SU-DHL-6 (cell line): ENCODE measurements around the gene PHF21B.

Source experiments
- H2AFZ ChIP-seq: fragments of 200-600 bp; sonication (generic); 2 replicates; pipeline ENCODE4 v1.6.1; 2014; ENCODE audit warnings: low read depth, mild to moderate bottlenecking, moderate library complexity, mixed read lengths, antibody characterized with exemption, low read length; ENCODE audit not compliant: severe bottlenecking
- H3F3A ChIP-seq: fragments of 200-600 bp; shearing (Covaris generic); 2 replicates; pipeline ENCODE4 v1.6.0; 2016; ENCODE audit warnings: antibody characterized with exemption, mild to moderate bottlenecking; ENCODE audit not compliant: insufficient read depth
- H3K27ac ChIP-seq: fragments of 200-600 bp; sonication (generic); 2 replicates; pipeline ENCODE4 v1.5.1; 2016; ENCODE audit warnings: low read depth, mild to moderate bottlenecking, low read length, moderate library complexity, mixed read lengths
- H3K27me3 ChIP-seq: fragments of 200-600 bp; sonication (generic), shearing (Covaris generic); 2 replicates; pipeline ENCODE4 v1.6.0; 2014; ENCODE audit warnings: mild to moderate bottlenecking, low read length
- H3K36me3 ChIP-seq: fragments of 200-600 bp; sonication (generic); 2 replicates; pipeline ENCODE4 v1.6.1; 2014; ENCODE audit warnings: mild to moderate bottlenecking, low read length, mixed read lengths
- H3K4me2 ChIP-seq: fragments of 300-600, 200-600 bp; shearing (Covaris generic), sonication (generic); 2 replicates; pipeline ENCODE4 v1.6.0; 2014; ENCODE audit warnings: low read length, low read depth, mild to moderate bottlenecking; ENCODE audit not compliant: poor library complexity, severe bottlenecking
- H3K4me3 ChIP-seq: fragments of 200-600 bp; sonication (generic); 2 replicates; pipeline ENCODE4 v1.5.1; 2014; ENCODE audit warnings: antibody characterized with exemption, low read length, mild to moderate bottlenecking, mixed read lengths; ENCODE audit not compliant: insufficient read depth, poor library complexity, severe bottlenecking
- H3K79me2 ChIP-seq: fragments of 200-600 bp; sonication (generic); 2 replicates; pipeline ENCODE4 v1.6.1; 2014; ENCODE audit warnings: mild to moderate bottlenecking, low read length, moderate library complexity; ENCODE audit not compliant: insufficient read depth
- H3K9ac ChIP-seq: fragments of 200-600 bp; sonication (generic); 2 replicates; pipeline ENCODE4 v1.7.0; 2014; ENCODE audit warnings: mild to moderate bottlenecking, low read length
- H3K9me2 ChIP-seq: fragments of 200-600 bp; sonication (generic); replicated peaks from 2 replicates; pipeline ENCODE4 v1.6.1; 2014; ENCODE audit warnings: low read length; ENCODE audit not compliant: insufficient read depth
- H3K9me3 ChIP-seq: fragments of 200-600 bp; sonication (generic); 2 replicates; pipeline ENCODE4 v1.6.1; 2014; ENCODE audit warnings: low read length, mixed read lengths; ENCODE audit not compliant: insufficient read depth
- H4K20me1 ChIP-seq: fragments of 200-600 bp; sonication (generic); 2 replicates; pipeline ENCODE4 v1.6.1; 2014; ENCODE audit warnings: low read depth, mild to moderate bottlenecking, antibody characterized with exemption, low read length, moderate library complexity, mixed read lengths
- EZH2phosphoT487 ChIP-seq: fragments of 200-600 bp; sonication (generic), shearing (Covaris generic); conservative IDR thresholded peaks from 2 replicates; pipeline ENCODE4 v1.6.1; 2018; ENCODE audit warnings: mild to moderate bottlenecking, antibody characterized with exemption, low read length, moderate library complexity, mixed read lengths
- TF ChIP-seq, protein P1 (sequence below): fragments of 200-600 bp; sonication (generic); IDR thresholded peaks from one replicate; pipeline ENCODE4 v1.5.1; 2017; ENCODE audit warnings: antibody characterized with exemption, mild to moderate bottlenecking, low read length, moderate library complexity; ENCODE audit not compliant: insufficient read depth, poor library complexity, severe bottlenecking

Gene PHF21B

GRCh38 chr22:44968736-44969135 is 41.1 kb downstream of the PHF21B start:
- H3K9me2 ChIP-seq, result no peaks in the 10 kb centered on the region
- H3K4me3 ChIP-seq, result no peak overlapping the region
- no peaks in the 10 kb centered on the region for H4K20me1 ChIP-seq
- H3K4me2 ChIP-seq, result no peak overlapping the region
- TF ChIP-seq, protein P1, sequence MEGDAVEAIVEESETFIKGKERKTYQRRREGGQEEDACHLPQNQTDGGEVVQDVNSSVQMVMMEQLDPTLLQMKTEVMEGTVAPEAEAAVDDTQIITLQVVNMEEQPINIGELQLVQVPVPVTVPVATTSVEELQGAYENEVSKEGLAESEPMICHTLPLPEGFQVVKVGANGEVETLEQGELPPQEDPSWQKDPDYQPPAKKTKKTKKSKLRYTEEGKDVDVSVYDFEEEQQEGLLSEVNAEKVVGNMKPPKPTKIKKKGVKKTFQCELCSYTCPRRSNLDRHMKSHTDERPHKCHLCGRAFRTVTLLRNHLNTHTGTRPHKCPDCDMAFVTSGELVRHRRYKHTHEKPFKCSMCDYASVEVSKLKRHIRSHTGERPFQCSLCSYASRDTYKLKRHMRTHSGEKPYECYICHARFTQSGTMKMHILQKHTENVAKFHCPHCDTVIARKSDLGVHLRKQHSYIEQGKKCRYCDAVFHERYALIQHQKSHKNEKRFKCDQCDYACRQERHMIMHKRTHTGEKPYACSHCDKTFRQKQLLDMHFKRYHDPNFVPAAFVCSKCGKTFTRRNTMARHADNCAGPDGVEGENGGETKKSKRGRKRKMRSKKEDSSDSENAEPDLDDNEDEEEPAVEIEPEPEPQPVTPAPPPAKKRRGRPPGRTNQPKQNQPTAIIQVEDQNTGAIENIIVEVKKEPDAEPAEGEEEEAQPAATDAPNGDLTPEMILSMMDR, result no peak
- no peak for TF ChIP-seq EZH2phosphoT487
- H2AFZ ChIP-seq, result no peak overlapping the region
- no peaks in the 10 kb centered on the region for H3K79me2 ChIP-seq
- H3K27ac ChIP-seq, result no peak overlapping the region
- no peaks in the 10 kb centered on the region for H3F3A ChIP-seq
- no peaks in the 10 kb centered on the region for H3K9me3 ChIP-seq
- H3K9ac ChIP-seq, result no peak overlapping the region
- H3K27me3 ChIP-seq, result no peaks in the 10 kb centered on the region
- no peaks in the 10 kb centered on the region for H3K36me3 ChIP-seq

DNA sequence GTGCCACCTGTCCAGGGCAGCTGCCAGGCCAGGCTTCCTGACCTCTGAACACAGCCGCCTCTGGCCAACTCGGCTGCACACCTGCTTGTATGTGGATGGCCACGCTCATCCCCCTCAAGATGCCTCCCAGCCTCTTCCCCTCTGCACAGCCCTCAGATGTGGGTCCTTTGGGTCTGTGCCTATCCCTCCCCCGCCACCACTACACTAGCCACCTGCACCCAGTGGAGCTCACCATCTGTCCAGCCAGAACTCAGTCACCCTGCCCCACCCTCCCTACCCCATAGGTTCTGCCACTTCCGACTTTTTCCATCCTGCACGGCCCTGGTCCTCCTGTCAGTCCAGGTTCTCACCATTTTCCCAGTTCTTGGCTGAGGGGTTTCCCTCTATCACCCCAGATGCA is 44.6 kb downstream of the PHF21B start:
- Histone ChIP-seq H3K4me3 (no peak overlapping the region), H4K20me1 (no peaks in the 10 kb centered on the region), H3K9me2 (no peaks in the 10 kb centered on the region), H3K4me2 (no peak overlapping the region), H3F3A (no peaks in the 10 kb centered on the region), H3K79me2 (no peaks in the 10 kb centered on the region), H3K9ac (no peak overlapping the region), H3K27me3 (no peaks in the 10 kb centered on the region), H3K27ac (no peak overlapping the region), H2AFZ (no peak overlapping the region), H3K9me3 (no peaks in the 10 kb centered on the region), H3K36me3 (no peaks in the 10 kb centered on the region)
- TF ChIP-seq EZH2phosphoT487, result no peak

- Histone ChIP-seq H3K9ac (no peak overlapping the region), H3K27ac (no peak overlapping the region), H3K9me3 (no peaks in the 10 kb centered on the region), H2AFZ (no peak overlapping the region), H3F3A (no peaks in the 10 kb centered on the region), H4K20me1 (no peaks in the 10 kb centered on the region), H3K36me3 (no peaks in the 10 kb centered on the region), H3K4me2 (no peak overlapping the region), H3K27me3 (no peaks in the 10 kb centered on the region), H3K79me2 (no peaks in the 10 kb centered on the region), H3K9me2 (no peaks in the 10 kb centered on the region), H3K4me3 (no peak overlapping the region)
- TF ChIP-seq, protein P1, result no peak
- no peak for TF ChIP-seq EZH2phosphoT487
These were observed 45.1 kb downstream of the PHF21B start for GRCh38 chr22:44964722-44965078.

DNA sequence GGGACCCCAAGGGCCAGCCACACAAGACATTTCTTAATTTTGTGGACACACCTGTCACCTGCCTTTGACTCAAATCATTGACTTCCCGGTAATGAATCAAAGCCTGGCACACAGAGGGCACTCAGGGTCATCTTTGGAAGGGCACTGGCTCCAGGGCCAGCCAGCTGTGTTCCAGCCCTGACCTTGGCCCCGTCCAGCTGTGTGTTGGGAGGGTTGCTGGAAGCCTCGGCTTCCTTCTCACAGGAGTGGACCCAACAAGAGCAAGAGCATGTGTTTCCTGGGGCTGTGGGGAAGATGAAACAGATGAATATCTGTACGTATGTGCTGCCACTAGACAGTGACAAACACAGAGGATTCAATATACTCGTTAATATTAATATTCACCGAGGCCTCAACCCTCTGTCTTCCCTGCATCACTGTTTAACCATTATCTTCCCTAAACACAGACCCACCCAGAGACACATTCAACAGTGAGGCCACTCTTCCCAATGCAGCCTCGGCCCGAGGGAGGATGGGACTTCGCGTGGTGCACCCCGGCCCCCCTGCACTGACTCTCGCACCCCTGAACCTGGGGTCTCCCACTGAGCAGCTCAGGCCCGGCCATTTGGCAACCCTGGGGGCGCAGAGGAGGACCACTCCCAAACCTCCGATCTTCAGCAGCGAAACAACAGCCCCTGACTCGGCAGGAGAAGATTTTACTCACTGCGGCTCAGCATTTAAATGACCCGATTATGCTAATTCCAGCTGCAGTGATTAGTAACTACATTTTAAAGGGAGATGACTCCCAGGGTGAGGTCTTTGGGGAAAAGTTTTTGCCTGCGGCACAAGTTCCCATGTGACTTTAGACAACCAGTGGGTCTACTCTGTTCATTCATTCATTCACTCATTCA is 45.7 kb downstream of the PHF21B start:
- no peak overlapping the region for H3K27ac ChIP-seq
- H3F3A ChIP-seq, result no peaks in the 10 kb centered on the region
- H2AFZ ChIP-seq, result no peak overlapping the region
- no peaks in the 10 kb centered on the region for H3K79me2 ChIP-seq
- no peaks in the 10 kb centered on the region for H3K36me3 ChIP-seq
- H3K9me2 ChIP-seq, result no peaks in the 10 kb centered on the region
- H3K9ac ChIP-seq, result no peak overlapping the region
- no peaks in the 10 kb centered on the region for H3K27me3 ChIP-seq
- no peak overlapping the region for H3K4me3 ChIP-seq
- no peaks in the 10 kb centered on the region for H4K20me1 ChIP-seq
- H3K4me2 ChIP-seq, result no peak overlapping the region
- no peak for TF ChIP-seq EZH2phosphoT487
- TF ChIP-seq, protein P1, result no peak
- no peaks in the 10 kb centered on the region for H3K9me3 ChIP-seq
